ENCODE measurements around the gene USP47.

DNA sequence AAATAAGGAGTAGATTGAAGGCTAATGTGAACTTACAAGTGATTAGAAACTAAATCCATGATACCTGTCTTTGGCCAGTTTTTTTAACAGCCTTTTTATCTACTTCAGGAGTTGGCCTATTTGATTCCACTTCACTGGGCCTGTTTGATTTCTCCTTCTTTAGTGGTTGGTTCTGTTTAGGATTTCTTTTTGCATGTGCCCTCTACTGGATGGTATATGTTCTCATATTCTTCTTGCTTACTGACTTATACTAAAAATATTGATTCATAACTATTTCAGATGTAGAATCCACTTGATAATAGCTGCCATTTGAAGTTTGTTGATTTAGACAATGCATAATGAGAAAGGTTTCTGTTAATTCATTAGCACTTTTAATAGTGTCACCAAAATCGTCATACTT is 53.9 kb downstream of the USP47 start:
- TF ChIP-seq, protein P1, sequence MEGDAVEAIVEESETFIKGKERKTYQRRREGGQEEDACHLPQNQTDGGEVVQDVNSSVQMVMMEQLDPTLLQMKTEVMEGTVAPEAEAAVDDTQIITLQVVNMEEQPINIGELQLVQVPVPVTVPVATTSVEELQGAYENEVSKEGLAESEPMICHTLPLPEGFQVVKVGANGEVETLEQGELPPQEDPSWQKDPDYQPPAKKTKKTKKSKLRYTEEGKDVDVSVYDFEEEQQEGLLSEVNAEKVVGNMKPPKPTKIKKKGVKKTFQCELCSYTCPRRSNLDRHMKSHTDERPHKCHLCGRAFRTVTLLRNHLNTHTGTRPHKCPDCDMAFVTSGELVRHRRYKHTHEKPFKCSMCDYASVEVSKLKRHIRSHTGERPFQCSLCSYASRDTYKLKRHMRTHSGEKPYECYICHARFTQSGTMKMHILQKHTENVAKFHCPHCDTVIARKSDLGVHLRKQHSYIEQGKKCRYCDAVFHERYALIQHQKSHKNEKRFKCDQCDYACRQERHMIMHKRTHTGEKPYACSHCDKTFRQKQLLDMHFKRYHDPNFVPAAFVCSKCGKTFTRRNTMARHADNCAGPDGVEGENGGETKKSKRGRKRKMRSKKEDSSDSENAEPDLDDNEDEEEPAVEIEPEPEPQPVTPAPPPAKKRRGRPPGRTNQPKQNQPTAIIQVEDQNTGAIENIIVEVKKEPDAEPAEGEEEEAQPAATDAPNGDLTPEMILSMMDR (IDR thresholded peaks at IDR 0.05 in 8 of 11, conservative IDR thresholded peaks at IDR 0.05 in 3 of 11) = no peak
- no peak for TF ChIP-seq POLR2A (IDR thresholded peaks at IDR 0.05)
- TF ChIP-seq POLR2AphosphoS5 (IDR thresholded peaks at IDR 0.05) = no peak

All from spleen (tissue), 7 donors.